Nephron (organoid): ENCODE measurements around the gene CLEC11A.
A peak's percentile ranks its signal among the peaks of the same experiment; 100 is the strongest.

Experiments
- H3K27ac Mint-ChIP-seq, 3 experiments: 2 replicates each; pipeline ENCODE4 v1.8.0; 2020; ENCODE audit warnings: mixed read lengths in 3 of 3, mild to moderate bottlenecking in 2 of 3, moderate library complexity in 1 of 3
- H3K27me3 Mint-ChIP-seq: 2 replicates; pipeline ENCODE4 v1.8.0; 2021; ENCODE audit warnings: low read depth, mild to moderate bottlenecking, moderate library complexity, mixed read lengths
- H3K36me3 Mint-ChIP-seq: 2 replicates; pipeline ENCODE4 v1.8.0; 2020; ENCODE audit warnings: low read depth, mixed read lengths
- H3K4me1 Mint-ChIP-seq: 2 replicates; pipeline ENCODE4 v1.8.0; 2020; ENCODE audit warnings: mixed read lengths
- H3K4me3 Mint-ChIP-seq, 3 experiments: 2 replicates each; pipeline ENCODE4 v1.8.0; 2020; ENCODE audit warnings: mild to moderate bottlenecking in 3 of 3, mixed read lengths in 3 of 3, moderate library complexity in 2 of 3
- H3K9me3 Mint-ChIP-seq: 2 replicates; pipeline ENCODE4 v1.8.0; 2020; ENCODE audit warnings: mixed read lengths
- CTCF ChIP-seq, 3 experiments: fragments of 200-600 bp; sonication (generic); IDR thresholded peaks; one replicate each; pipeline ENCODE4 v1.5.0; 2021; ENCODE audit warnings: antibody characterized with exemption in 3 of 3; ENCODE audit not compliant: unreplicated experiment in 3 of 3

Gene CLEC11A

GRCh38 chr19:50723069-50723468, at the start of gene CLEC11A:
CLEC11A (plus strand) TSS chr19:50723364; CDS start chr19:50723526, 162 bp downstream.
- TF ChIP-seq CTCF (IDR thresholded peaks at IDR 0.05; ENCODE audit: unreplicated experiment in 3 of 3) = no peak
- H3K4me3 Mint-ChIP-seq = peak within 1 kb of the TSS; percentile 89 to 91 (median 90)
- peaks cover 40% of the 10 kb centered on the region for H3K4me1 Mint-ChIP-seq
- peak within 1 kb of the TSS; percentile 90 to 96 (median 94) for H3K27ac Mint-ChIP-seq
- no peaks in the 10 kb centered on the region for H3K36me3 Mint-ChIP-seq
- no peaks in the 10 kb centered on the region for H3K9me3 Mint-ChIP-seq
- H3K27me3 Mint-ChIP-seq = no peaks in the 10 kb centered on the region

- H3K36me3 Mint-ChIP-seq = peaks cover 16% of the 10 kb centered on the region
- H3K4me1 Mint-ChIP-seq = no peaks in the 10 kb centered on the region
- H3K4me3 Mint-ChIP-seq = no peak overlapping the region
- TF ChIP-seq CTCF (IDR thresholded peaks at IDR 0.05; ENCODE audit: unreplicated experiment in 3 of 3) = no peak
- no peak overlapping the region for H3K27ac Mint-ChIP-seq
- H3K27me3 Mint-ChIP-seq = peaks cover 74% of the 10 kb centered on the region
- H3K9me3 Mint-ChIP-seq = no peaks in the 10 kb centered on the region
Measured at GRCh38 chr19:50676625-50677197, 46.5 kb upstream of the CLEC11A start.

- Mint-ChIP-seq H3K4me3 (no peak overlapping the region), H3K36me3 (peaks cover 16% of the 10 kb centered on the region), H3K4me1 (no peaks in the 10 kb centered on the region), H3K27ac (no peak overlapping the region), H3K27me3 (peaks cover 65% of the 10 kb centered on the region), H3K9me3 (no peaks in the 10 kb centered on the region)
- no peak for TF ChIP-seq CTCF (IDR thresholded peaks at IDR 0.05; ENCODE audit: unreplicated experiment in 3 of 3)
Measured at GRCh38 chr19:50677636-50678035, 45.5 kb upstream of the CLEC11A start.

GRCh38 chr19:50678323-50678722, 44.8 kb upstream of the CLEC11A start:
- H3K9me3 Mint-ChIP-seq = no peaks in the 10 kb centered on the region
- H3K27me3 Mint-ChIP-seq = peaks cover 63% of the 10 kb centered on the region
- no peak for TF ChIP-seq CTCF (IDR thresholded peaks at IDR 0.05; ENCODE audit: unreplicated experiment in 3 of 3)
- H3K36me3 Mint-ChIP-seq = peaks cover 16% of the 10 kb centered on the region
- no peaks in the 10 kb centered on the region for H3K4me1 Mint-ChIP-seq
- no peak overlapping the region for H3K27ac Mint-ChIP-seq
- H3K4me3 Mint-ChIP-seq = no peak overlapping the region

- H3K27me3 Mint-ChIP-seq = peaks cover 63% of the 10 kb centered on the region
- H3K36me3 Mint-ChIP-seq = peaks cover 21% of the 10 kb centered on the region
- H3K9me3 Mint-ChIP-seq = no peaks in the 10 kb centered on the region
- H3K4me3 Mint-ChIP-seq = no peak overlapping the region
- no peak overlapping the region for H3K27ac Mint-ChIP-seq
- no peaks in the 10 kb centered on the region for H3K4me1 Mint-ChIP-seq
- no peak for TF ChIP-seq CTCF (IDR thresholded peaks at IDR 0.05; ENCODE audit: unreplicated experiment in 3 of 3)
Measured at GRCh38 chr19:50679177-50680125, 43.7 kb upstream of the CLEC11A start.
